Measurements from ENCODE around the gene DERL2.

Gene DERL2

GRCh38 chr17:5522476-5522875 is 36.5 kb upstream of the DERL2 start:
- Histone ChIP-seq H3F3A (ENCODE audit: insufficient read depth, low read length) (no peaks in the 10 kb centered on the region), H3K27ac (ENCODE audit: low read length) (no peak overlapping the region), H3K27me3 (replicated peaks; ENCODE audit: insufficient read depth, low read length) (no peaks in the 10 kb centered on the region), H3K4me2 (ENCODE audit: low read depth, low read length) (no peak overlapping the region), H3K36me3 (replicated peaks; ENCODE audit: insufficient read depth, low read length) (no peaks in the 10 kb centered on the region), H3K4me1 (ENCODE audit: low read length) (peaks cover 2% of the 10 kb centered on the region; the same call in 1 of the 2 replicates), H3K9me2 (replicated peaks; ENCODE audit: insufficient read depth, low read length) (no peaks in the 10 kb centered on the region), H3K79me2 (ENCODE audit: low read length) (no peaks in the 10 kb centered on the region), H3K4me3 (ENCODE audit: low read length) (no peak overlapping the region), H4K20me1 (ENCODE audit: insufficient read depth, low read length) (no peaks in the 10 kb centered on the region), H3K9ac (ENCODE audit: low read length) (no peak overlapping the region), H2AFZ (ENCODE audit: low read length) (no peak overlapping the region), H3K9me3 (replicated peaks; ENCODE audit: insufficient read depth, low read length) (no peaks in the 10 kb centered on the region)
- DNase-seq = no peak
- no peak for TF ChIP-seq EZH2 (optimal IDR thresholded peaks at IDR 0.05; ENCODE audit: low read depth, low read length)
- no peak for TF ChIP-seq CTCF (IDR thresholded peaks at IDR 0.05; ENCODE audit: low read length)
- TF ChIP-seq EZH2phosphoT487 (IDR thresholded peaks at IDR 0.05; ENCODE audit: low read length) = no peak

- no peak for DNase-seq
- Histone ChIP-seq H3K4me3 (ENCODE audit: low read length) (no peak overlapping the region), H3K9ac (ENCODE audit: low read length) (no peak overlapping the region), H3K9me3 (replicated peaks; ENCODE audit: insufficient read depth, low read length) (no peaks in the 10 kb centered on the region), H3K4me1 (ENCODE audit: low read length) (no peaks in the 10 kb centered on the region), H3F3A (ENCODE audit: insufficient read depth, low read length) (no peaks in the 10 kb centered on the region), H4K20me1 (ENCODE audit: insufficient read depth, low read length) (no peaks in the 10 kb centered on the region), H3K79me2 (ENCODE audit: low read length) (no peaks in the 10 kb centered on the region), H3K27ac (ENCODE audit: low read length) (no peak overlapping the region), H3K27me3 (replicated peaks; ENCODE audit: insufficient read depth, low read length) (no peaks in the 10 kb centered on the region), H2AFZ (ENCODE audit: low read length) (no peak overlapping the region), H3K9me2 (replicated peaks; ENCODE audit: insufficient read depth, low read length) (no peaks in the 10 kb centered on the region), H3K4me2 (ENCODE audit: low read depth, low read length) (no peak overlapping the region), H3K36me3 (replicated peaks; ENCODE audit: insufficient read depth, low read length) (no peaks in the 10 kb centered on the region)
- no peak for TF ChIP-seq EZH2 (optimal IDR thresholded peaks at IDR 0.05; ENCODE audit: low read depth, low read length)
- no peak for TF ChIP-seq CTCF (IDR thresholded peaks at IDR 0.05; ENCODE audit: low read length)
- TF ChIP-seq EZH2phosphoT487 (IDR thresholded peaks at IDR 0.05; ENCODE audit: low read length) = no peak
These were observed 30.2 kb upstream of the DERL2 start for GRCh38 chr17:5516060-5516792.

GRCh38 chr17:5514976-5515375 is 29.0 kb upstream of the DERL2 start:
- no peaks in the 10 kb centered on the region for H3K4me1 ChIP-seq (ENCODE audit: low read length)
- H4K20me1 ChIP-seq (ENCODE audit: insufficient read depth, low read length) = no peaks in the 10 kb centered on the region
- H3K79me2 ChIP-seq (ENCODE audit: low read length) = no peaks in the 10 kb centered on the region
- no peak overlapping the region for H3K9ac ChIP-seq (ENCODE audit: low read length)
- TF ChIP-seq EZH2phosphoT487 (IDR thresholded peaks at IDR 0.05; ENCODE audit: low read length) (no peak), EZH2 (optimal IDR thresholded peaks at IDR 0.05; ENCODE audit: low read depth, low read length) (no peak), CTCF (IDR thresholded peaks at IDR 0.05; ENCODE audit: low read length) (no peak)
- H3K4me2 ChIP-seq (ENCODE audit: low read depth, low read length) = no peak overlapping the region
- no peak overlapping the region for H2AFZ ChIP-seq (ENCODE audit: low read length)
- H3K36me3 ChIP-seq (replicated peaks; ENCODE audit: insufficient read depth, low read length) = no peaks in the 10 kb centered on the region
- no peaks in the 10 kb centered on the region for H3K27me3 ChIP-seq (replicated peaks; ENCODE audit: insufficient read depth, low read length)
- DNase-seq = no peak
- H3K4me3 ChIP-seq (ENCODE audit: low read length) = no peak overlapping the region
- H3K9me2 ChIP-seq (replicated peaks; ENCODE audit: insufficient read depth, low read length) = no peaks in the 10 kb centered on the region
- H3F3A ChIP-seq (ENCODE audit: insufficient read depth, low read length) = no peaks in the 10 kb centered on the region
- H3K9me3 ChIP-seq (replicated peaks; ENCODE audit: insufficient read depth, low read length) = no peaks in the 10 kb centered on the region
- no peak overlapping the region for H3K27ac ChIP-seq (ENCODE audit: low read length)
